OCI-LY1 (cell line): ENCODE measurements around the gene PAK5.

ENCODE experiments used
- H2AFZ ChIP-seq: fragments of 200-600 bp; sonication (generic), shearing (Covaris generic); 2 replicates; pipeline ENCODE4 v1.6.0; 2014; ENCODE audit warnings: antibody characterized with exemption, mild to moderate bottlenecking, low read length
- H3F3A ChIP-seq: fragments of 200-600 bp; sonication (generic), shearing (Covaris generic); 2 replicates; pipeline ENCODE4 v1.6.0; 2014; ENCODE audit warnings: mild to moderate bottlenecking, antibody characterized with exemption, low read length, moderate library complexity; ENCODE audit not compliant: insufficient read depth
- H3K27ac ChIP-seq: fragments of 200-600 bp; sonication (generic); 2 replicates; pipeline ENCODE4 v1.5.1; 2014; ENCODE audit warnings: low read length, mixed run types, mild to moderate bottlenecking, low read depth; ENCODE audit not compliant: poor library complexity, severe bottlenecking
- H3K27me3 ChIP-seq: fragments of 200-600 bp; sonication (generic); 2 replicates; pipeline ENCODE4 v1.6.0; 2014; ENCODE audit warnings: antibody characterized with exemption, mild to moderate bottlenecking, low read length, moderate library complexity; ENCODE audit not compliant: insufficient read depth
- H3K36me3 ChIP-seq: fragments of 200-600 bp; sonication (generic); 2 replicates; pipeline ENCODE4 v1.6.1; 2014; ENCODE audit warnings: mild to moderate bottlenecking, antibody characterized with exemption, low read length, moderate library complexity, mixed read lengths; ENCODE audit not compliant: insufficient read depth
- H3K4me1 ChIP-seq: fragments of 200-600 bp; sonication (generic); 2 replicates; pipeline ENCODE4 v1.5.1; 2014; ENCODE audit warnings: mild to moderate bottlenecking, low read length, moderate library complexity; ENCODE audit not compliant: insufficient read depth, severe bottlenecking
- H3K4me2 ChIP-seq: fragments of 200-600 bp; sonication (generic), shearing (Covaris generic); 2 replicates; pipeline ENCODE4 v1.6.1; 2014; ENCODE audit warnings: low read length
- H3K4me3 ChIP-seq: fragments of 200-600 bp; sonication (generic); 2 replicates; pipeline ENCODE4 v1.5.1; 2014; ENCODE audit warnings: low read length, low read depth, mild to moderate bottlenecking, mixed read lengths; ENCODE audit not compliant: poor library complexity, severe bottlenecking
- H3K79me2 ChIP-seq: fragments of 200-600 bp; shearing (Covaris generic); 2 replicates; pipeline ENCODE4 v1.6.1; 2016; ENCODE audit warnings: mixed run types, low read length, mixed read lengths; ENCODE audit not compliant: insufficient read depth
- H3K9ac ChIP-seq: fragments of 200-600 bp; sonication (generic), shearing (Covaris generic); 2 replicates; pipeline ENCODE4 v1.6.1; 2014; ENCODE audit warnings: mild to moderate bottlenecking, low read length, mixed read lengths
- H3K9me2 ChIP-seq: fragments of 200-600 bp; sonication (generic), shearing (Covaris generic); 2 replicates; pipeline ENCODE4 v1.6.1; 2014; ENCODE audit warnings: low read depth, mild to moderate bottlenecking, low read length, mixed read lengths
- H3K9me3 ChIP-seq: fragments of 200-600 bp; shearing (Covaris generic); 2 replicates; pipeline ENCODE4 v1.6.1; 2014; ENCODE audit warnings: low read length, mixed read lengths
- H4K20me1 ChIP-seq: fragments of 200-600 bp; sonication (generic), shearing (Covaris generic); 2 replicates; pipeline ENCODE4 v1.6.0; 2016; ENCODE audit warnings: mild to moderate bottlenecking, low read length; ENCODE audit not compliant: insufficient read depth
- EZH2 ChIP-seq: fragments of 200-600 bp; sonication (generic), shearing (Covaris generic); IDR thresholded peaks from 2 replicates; pipeline ENCODE4 v1.8.0; 2017; ENCODE audit warnings: borderline replicate concordance, mixed run types, mild to moderate bottlenecking, antibody characterized with exemption, low read length, moderate library complexity, mixed read lengths
- TF ChIP-seq, protein P1 (sequence below): fragments of 200-600 bp; sonication (generic), shearing (Covaris generic); IDR thresholded peaks from 2 replicates; pipeline ENCODE4 v1.5.1; 2017; ENCODE audit warnings: mild to moderate bottlenecking, antibody characterized with exemption, low read length, moderate library complexity, mixed read lengths

PAK5 gene

DNA sequence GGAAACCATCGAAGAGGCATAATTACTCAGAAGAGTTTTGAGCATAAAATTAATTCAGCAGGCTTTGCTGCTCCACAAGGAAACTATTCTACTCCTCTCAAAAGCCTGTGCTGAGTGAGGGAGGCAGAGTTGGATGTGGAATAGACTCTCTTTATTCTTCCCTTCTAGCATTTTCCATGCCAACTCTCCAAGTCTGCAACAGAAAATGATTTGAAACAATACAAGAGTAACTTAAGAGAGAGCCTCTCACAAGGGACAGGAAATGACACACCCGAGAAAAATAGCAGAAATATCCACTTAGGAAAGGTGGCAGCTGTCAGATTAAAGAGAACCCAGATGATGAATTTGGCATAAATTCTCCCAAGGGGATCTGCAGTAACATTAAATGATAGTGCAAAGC is 350.8 kb downstream of the PAK5 start:
- Histone ChIP-seq H2AFZ (no peak overlapping the region), H4K20me1 (no peaks in the 10 kb centered on the region), H3K4me1 (no peaks in the 10 kb centered on the region), H3K4me2 (no peak overlapping the region), H3K36me3 (no peaks in the 10 kb centered on the region), H3K9ac (no peak overlapping the region), H3F3A (no peaks in the 10 kb centered on the region), H3K27ac (no peak overlapping the region), H3K4me3 (no peak overlapping the region), H3K9me2 (no peaks in the 10 kb centered on the region), H3K27me3 (no peaks in the 10 kb centered on the region), H3K79me2 (no peaks in the 10 kb centered on the region), H3K9me3 (no peaks in the 10 kb centered on the region)
- no peak for TF ChIP-seq EZH2
- TF ChIP-seq, protein P1, sequence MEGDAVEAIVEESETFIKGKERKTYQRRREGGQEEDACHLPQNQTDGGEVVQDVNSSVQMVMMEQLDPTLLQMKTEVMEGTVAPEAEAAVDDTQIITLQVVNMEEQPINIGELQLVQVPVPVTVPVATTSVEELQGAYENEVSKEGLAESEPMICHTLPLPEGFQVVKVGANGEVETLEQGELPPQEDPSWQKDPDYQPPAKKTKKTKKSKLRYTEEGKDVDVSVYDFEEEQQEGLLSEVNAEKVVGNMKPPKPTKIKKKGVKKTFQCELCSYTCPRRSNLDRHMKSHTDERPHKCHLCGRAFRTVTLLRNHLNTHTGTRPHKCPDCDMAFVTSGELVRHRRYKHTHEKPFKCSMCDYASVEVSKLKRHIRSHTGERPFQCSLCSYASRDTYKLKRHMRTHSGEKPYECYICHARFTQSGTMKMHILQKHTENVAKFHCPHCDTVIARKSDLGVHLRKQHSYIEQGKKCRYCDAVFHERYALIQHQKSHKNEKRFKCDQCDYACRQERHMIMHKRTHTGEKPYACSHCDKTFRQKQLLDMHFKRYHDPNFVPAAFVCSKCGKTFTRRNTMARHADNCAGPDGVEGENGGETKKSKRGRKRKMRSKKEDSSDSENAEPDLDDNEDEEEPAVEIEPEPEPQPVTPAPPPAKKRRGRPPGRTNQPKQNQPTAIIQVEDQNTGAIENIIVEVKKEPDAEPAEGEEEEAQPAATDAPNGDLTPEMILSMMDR = no peak
